HepG2 (cell line): ENCODE results near the gene ACAP2. TPM values are rescaled to one million over a fixed set of nuclear protein-coding genes. Genes with fewer than 3 reads are reported as not detected.

ENCODE experiments used
- ATAC-seq: fragments of 200-7000 bp; cut with Tn5 transposase; 3 replicates; pipeline ENCODE4 v1.9.1; 2020; ENCODE audit warnings: mild to moderate bottlenecking, moderate library complexity
- BruUV-seq: library from RNA; stranded (reverse); fragments of 400-500 nt; replicated peaks from 2 replicates; lab custom pipeline; 2021; lab: Mats Ljungman, UMichigan
- CTCF ChIA-PET: fragments of 300-600 bp; formaldehyde crosslinking; extraction: SDS; loops from one replicate; lab custom pipeline; 2021; ENCODE audit warnings: low total read pairs, inconsistent platforms, low intra/inter-chr PET ratio; lab: Yijun Ruan, JAX
- POLR2A ChIA-PET: fragments of 350-600 bp; sonication (Branson Sonifier 250); formaldehyde crosslinking; loops from one replicate; lab custom pipeline; 2020; ENCODE audit warnings: antibody characterized with exemption, inconsistent platforms; lab: Yijun Ruan, JAX
- DNase-seq: peaks from one replicate; pipeline ENCODE4 v3.0.0-alpha.2; 2015; ENCODE audit warnings: low spot score
- FAIRE-seq: peaks from 3 replicates; lab custom pipeline; 2011; peaks lifted over from hg19 to GRCh38; lab: Jason Lieb, UNC
- H2AFZ ChIP-seq: one replicate; pipeline ENCODE4 v1.6.1; 2011; ENCODE audit warnings: low read length, inconsistent platforms
- H3K27ac ChIP-seq: fragments of 300-600 bp; 3 replicates; pipeline ENCODE4 v1.8.0; 2011; ENCODE audit warnings: mixed run types, mild to moderate bottlenecking, mixed read lengths, low read length, inconsistent platforms; ENCODE audit not compliant: insufficient read depth; ENCODE audit errors: extremely low read length
- H3K27me3 ChIP-seq, 2 experiments: fragments of 200-600 bp in 1 of 2; 2 replicates in 1 of 2; 3 replicates in 1 of 2; pipeline versions ENCODE4 v1.6.0 to v1.8.0; 2011; ENCODE audit warnings: low read length in 2 of 2, mild to moderate bottlenecking in 2 of 2, moderate library complexity in 2 of 2, inconsistent platforms in 1 of 2; ENCODE audit not compliant: insufficient read depth in 2 of 2, control insufficient read depth in 1 of 2
- H3K36me3 ChIP-seq, 2 experiments: fragments of 200-600 bp in 1 of 2; replicated peaks in 1 of 2; 2 replicates in 1 of 2; 3 replicates in 1 of 2; pipeline versions ENCODE4 v1.5.1 to v1.8.0; 2011; ENCODE audit warnings: low read length in 2 of 2, inconsistent platforms in 1 of 2; ENCODE audit not compliant: insufficient read depth in 2 of 2, control insufficient read depth in 1 of 2
- H3K4me1 ChIP-seq: 2 replicates; pipeline ENCODE4 v1.5.1; 2012; ENCODE audit warnings: low read length, inconsistent platforms; ENCODE audit not compliant: insufficient read depth
- H3K4me2 ChIP-seq: 2 replicates; pipeline ENCODE4 v1.6.0; 2011; ENCODE audit warnings: low read depth, low read length, inconsistent platforms
- H3K4me3 ChIP-seq, 3 experiments: fragments of 200-600 bp in 1 of 3; sonication (generic), shearing (Covaris generic) in 1 of 3; replicated peaks in 1 of 3; 2 replicates each; pipeline ENCODE4 v1.5.1; 2011 to 2016; ENCODE audit warnings: low read length in 3 of 3, inconsistent platforms in 2 of 3, low read depth in 2 of 3, mild to moderate bottlenecking in 2 of 3, control low read depth in 1 of 3, mixed read lengths in 1 of 3; ENCODE audit not compliant: insufficient read depth in 1 of 3
- H3K79me2 ChIP-seq: one replicate; pipeline ENCODE4 v1.6.1; 2011; ENCODE audit warnings: low read length, inconsistent platforms; ENCODE audit not compliant: insufficient read depth
- H3K9ac ChIP-seq: 2 replicates; pipeline ENCODE4 v1.6.0; 2011; ENCODE audit warnings: mild to moderate bottlenecking, low read depth, low read length, inconsistent platforms; ENCODE audit not compliant: insufficient read depth
- H3K9me3 ChIP-seq: 2 replicates; pipeline ENCODE4 v1.5.1; 2012; ENCODE audit warnings: mild to moderate bottlenecking, low read length
- H4K20me1 ChIP-seq: 2 replicates; pipeline ENCODE4 v1.6.0; 2011; ENCODE audit warnings: inconsistent platforms, mild to moderate bottlenecking, low read length, moderate library complexity; ENCODE audit not compliant: insufficient read depth
- FOXA3 ChIP-seq: IDR thresholded peaks from 2 replicates; pipeline ENCODE4 v1.6.1; 2016; ENCODE audit warnings: missing genetic modification reagents, missing compliant biosample characterization
- FOXP1 ChIP-seq, 2 experiments: fragments of 450-650 bp in 1 of 2; IDR thresholded peaks; 2 replicates each; pipeline ENCODE4 v1.6.1; 2017 to 2018; ENCODE audit warnings: antibody characterized with exemption in 1 of 2
- MTA3 ChIP-seq: sonication (generic); formaldehyde crosslinking; IDR thresholded peaks from 2 replicates; pipeline ENCODE4 v1.4.0; 2020; ENCODE audit warnings: missing genetic modification reagents
- PPARG ChIP-seq: conservative IDR thresholded peaks from 2 replicates; pipeline ENCODE4 v1.6.1; 2016; ENCODE audit warnings: missing biosample characterization, missing genetic modification reagents
- RXRB ChIP-seq: IDR thresholded peaks from 2 replicates; pipeline ENCODE4 v1.6.1; 2016; ENCODE audit warnings: borderline replicate concordance, missing genetic modification reagents, missing compliant biosample characterization
- SOX5 ChIP-seq: IDR thresholded peaks from 2 replicates; pipeline ENCODE4 v1.6.1; 2016; ENCODE audit warnings: borderline replicate concordance
- TBX3 ChIP-seq: fragments of 450-650 bp; IDR thresholded peaks from 2 replicates; pipeline ENCODE4 v1.6.1; 2017; ENCODE audit warnings: antibody characterized with exemption, mild to moderate bottlenecking, inconsistent platforms, borderline replicate concordance
- ZNF570 ChIP-seq: sonication (generic); formaldehyde crosslinking; IDR thresholded peaks from 2 replicates; pipeline ENCODE4 v1.4.0; 2020; ENCODE audit warnings: mild to moderate bottlenecking, missing genetic modification reagents, borderline replicate concordance
- WGBS: methylation state at CpG from one replicate; pipeline ENCODE4 v1.1.6; 2017; ENCODE audit warnings: low lambda C conversion rate; 5-methylcytosine and 5-hydroxymethylcytosine counted together
- in situ Hi-C: cut with HindIII; loops from 2 replicates; pipeline ENCODE4 v1.10.0; 2017; ENCODE audit warnings: low pct_unique_long_range_greater_than_20kb; ENCODE audit not compliant: extremely low pct_ligation_motif_present
- intact Hi-C: fragments of 100-400 bp; cut with micrococcal nuclease; formaldehyde crosslinking; loops from one replicate; pipeline ENCODE4 v1.10.0; 2022; ENCODE audit not compliant: unreplicated experiment
- polyA plus RNA-seq, 8 experiments: library from polyadenylated mRNA; depleted of rRNA in 3 of 8; stranded (reverse) in 7 of 8; unstranded in 1 of 8; fragments of >200 nt; fragmentation: Illumina TruSeq in 4 of 8; extraction: Trizol in 4 of 8; gene quantifications; 2 replicates each; pipeline versions ENCODE4 v1.2.1 to v1.2.3, GENCODE V29; 2011 to 2016; ENCODE audit warnings: low read depth in 4 of 8, missing spikeins in 1 of 8, mixed read lengths in 1 of 8; ENCODE audit not compliant: insufficient read depth in 1 of 8
- total RNA-seq, 5 experiments: library from RNA; depleted of rRNA; stranded (reverse); fragments of >200 nt; fragmentation: Illumina TruSeq; extraction: Trizol; gene quantifications; 2 replicates each; pipeline ENCODE4 v1.2.3, GENCODE V29; 2016; ENCODE audit warnings: low read depth in 1 of 5
- TF ChIP-seq, protein P1 (sequence below): IDR thresholded peaks from 2 replicates; pipeline ENCODE4 v1.4.0; 2020; ENCODE audit warnings: mild to moderate bottlenecking, missing genetic modification reagents

ACAP2 gene
- total and polyA plus RNA-seq, 2 of the 13 experiments (the other 11 are each of a cell fraction or from before 2014, with no cell fraction given) = 7.3 to 23.9 TPM

DNA sequence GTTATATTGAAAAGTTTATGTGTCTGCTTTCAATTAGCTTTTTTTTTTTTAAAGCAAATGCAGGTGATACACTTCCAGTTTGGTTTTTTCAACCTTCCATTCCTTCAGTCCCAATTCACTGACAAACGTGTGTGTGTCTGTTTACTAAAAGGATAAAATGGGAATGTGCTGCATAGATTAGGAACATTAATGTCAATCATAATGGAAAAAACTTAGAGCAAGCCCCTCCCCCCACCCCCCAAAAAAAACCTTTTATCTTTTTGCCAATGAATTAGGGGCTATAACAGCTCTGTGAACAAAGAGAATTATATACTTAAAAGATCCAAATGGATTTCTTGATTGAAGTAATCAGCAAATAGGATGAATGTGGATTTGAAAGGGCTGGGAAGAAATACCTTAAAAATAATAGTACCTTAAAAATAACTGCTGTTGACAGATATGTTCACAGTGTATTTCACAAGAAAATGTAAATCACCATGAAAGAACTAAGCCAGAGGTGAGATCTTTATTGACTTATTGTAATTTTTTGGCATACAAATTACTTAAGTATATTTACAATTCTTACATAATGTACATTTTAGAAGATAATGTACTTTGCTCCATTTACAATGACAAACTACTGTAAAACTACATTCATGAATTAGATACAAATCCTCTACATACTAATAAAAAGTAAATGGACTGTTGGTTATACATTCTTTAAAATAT lies 168.4 kb downstream of the ACAP2 start:
- no TSS peak for BruUV-seq
- in situ Hi-C loops (loop anchor here (5.0 kb wide), 1 partner anchor 263 kb away; no protein-coding TSS in a partner anchor), intact Hi-C loops (loop anchor here (5.0 kb wide), 1 partner anchor 268 kb away; the partner anchor contains the start of gene PPP1R2)
- H3K9me3 ChIP-seq = no peaks in the 10 kb centered on the region
- FAIRE-seq (no peak), DNase-seq (no peak), ATAC-seq (no peak)
- no peaks in the 10 kb centered on the region; a peak in 1 of 5 replicates for H3K27me3 ChIP-seq
- H3K9ac ChIP-seq = no peak overlapping the region
- TF ChIP-seq PPARG (CRISPR knock-in tag) (peak; percentile 92), TBX3 (peak; percentile 24; the same call in 1 of the 2 replicates), SOX5 (CRISPR knock-in tag) (peak; percentile 12; the same call in 1 of the 2 replicates), MTA3 (CRISPR knock-in tag) (no peak), ZNF570 (CRISPR knock-in tag) (no peak), FOXP1 (IDR thresholded peaks at IDR 0.05) (no peak), FOXP1 (CRISPR knock-in tag; IDR thresholded peaks at IDR 0.05) (0 out of 2 replicates have a peak, but pooled peaks have one; percentile 25), FOXA3 (CRISPR knock-in tag) (peak; percentile 74), RXRB (CRISPR knock-in tag) (peak; percentile 29; the same call in 1 of the 2 replicates)
- TF ChIP-seq, protein P1, sequence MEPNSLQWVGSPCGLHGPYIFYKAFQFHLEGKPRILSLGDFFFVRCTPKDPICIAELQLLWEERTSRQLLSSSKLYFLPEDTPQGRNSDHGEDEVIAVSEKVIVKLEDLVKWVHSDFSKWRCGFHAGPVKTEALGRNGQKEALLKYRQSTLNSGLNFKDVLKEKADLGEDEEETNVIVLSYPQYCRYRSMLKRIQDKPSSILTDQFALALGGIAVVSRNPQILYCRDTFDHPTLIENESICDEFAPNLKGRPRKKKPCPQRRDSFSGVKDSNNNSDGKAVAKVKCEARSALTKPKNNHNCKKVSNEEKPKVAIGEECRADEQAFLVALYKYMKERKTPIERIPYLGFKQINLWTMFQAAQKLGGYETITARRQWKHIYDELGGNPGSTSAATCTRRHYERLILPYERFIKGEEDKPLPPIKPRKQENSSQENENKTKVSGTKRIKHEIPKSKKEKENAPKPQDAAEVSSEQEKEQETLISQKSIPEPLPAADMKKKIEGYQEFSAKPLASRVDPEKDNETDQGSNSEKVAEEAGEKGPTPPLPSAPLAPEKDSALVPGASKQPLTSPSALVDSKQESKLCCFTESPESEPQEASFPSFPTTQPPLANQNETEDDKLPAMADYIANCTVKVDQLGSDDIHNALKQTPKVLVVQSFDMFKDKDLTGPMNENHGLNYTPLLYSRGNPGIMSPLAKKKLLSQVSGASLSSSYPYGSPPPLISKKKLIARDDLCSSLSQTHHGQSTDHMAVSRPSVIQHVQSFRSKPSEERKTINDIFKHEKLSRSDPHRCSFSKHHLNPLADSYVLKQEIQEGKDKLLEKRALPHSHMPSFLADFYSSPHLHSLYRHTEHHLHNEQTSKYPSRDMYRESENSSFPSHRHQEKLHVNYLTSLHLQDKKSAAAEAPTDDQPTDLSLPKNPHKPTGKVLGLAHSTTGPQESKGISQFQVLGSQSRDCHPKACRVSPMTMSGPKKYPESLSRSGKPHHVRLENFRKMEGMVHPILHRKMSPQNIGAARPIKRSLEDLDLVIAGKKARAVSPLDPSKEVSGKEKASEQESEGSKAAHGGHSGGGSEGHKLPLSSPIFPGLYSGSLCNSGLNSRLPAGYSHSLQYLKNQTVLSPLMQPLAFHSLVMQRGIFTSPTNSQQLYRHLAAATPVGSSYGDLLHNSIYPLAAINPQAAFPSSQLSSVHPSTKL (CRISPR knock-in tag) = peak; percentile 37; the same call in 1 of the 2 replicates
- H4K20me1 ChIP-seq = no peaks in the 10 kb centered on the region
- peaks cover 10% of the 10 kb centered on the region for H3K79me2 ChIP-seq
- no peak overlapping the region; the same call in 1 of the 2 replicates for H3K4me2 ChIP-seq
- H2AFZ ChIP-seq = no peak overlapping the region
- H3K4me3 ChIP-seq = no peak overlapping the region
- H3K4me1 ChIP-seq = peaks cover 36% of the 10 kb centered on the region
- CTCF ChIA-PET = no interaction called here
- WGBS = 21% methylated on average over 1 of the region's 1 CpG
- no peaks in the 10 kb centered on the region for H3K36me3 ChIP-seq
- POLR2A ChIA-PET = interaction anchor here (1.2 kb wide), 1 partner anchor 269 kb away, joined by 3 read pairs; the partner anchor contains the start of gene PPP1R2
- H3K27ac ChIP-seq = no peak overlapping the region
